GM18870 (cell line): ENCODE data around the gene C1orf105.

ENCODE experiments used
- ATAC-seq: cut with Tn5 transposase; IDR thresholded peaks from one replicate; pipeline ENCODE4 v1.9.1; 2021; ENCODE audit warnings: moderate library complexity; ENCODE audit not compliant: unreplicated experiment

Gene C1orf105

GRCh38 chr1:172455451-172455850 is 35.0 kb downstream of the C1orf105 start:
- no peak for ATAC-seq

- ATAC-seq = no peak
These were observed 35.9 kb downstream of the C1orf105 start for GRCh38 chr1:172456344-172456769.

- ATAC-seq = no peak
These were observed 37.1 kb downstream of the C1orf105 start for GRCh38 chr1:172457479-172458130.

- no peak for ATAC-seq
These were observed 39.7 kb downstream of the C1orf105 start for GRCh38 chr1:172460177-172460576.

GRCh38 chr1:172460887-172461315 is 40.4 kb downstream of the C1orf105 start:
- ATAC-seq = no peak

- no peak for ATAC-seq
These were observed 45.1 kb downstream of the C1orf105 start for GRCh38 chr1:172465617-172466016.

- no peak for ATAC-seq
These were observed 46.4 kb downstream of the C1orf105 start for GRCh38 chr1:172466795-172467407.

- ATAC-seq = no peak
These were observed 47.0 kb downstream of the C1orf105 start for GRCh38 chr1:172467446-172467845.

- no peak for ATAC-seq
These were observed 47.8 kb downstream of the C1orf105 start for GRCh38 chr1:172468296-172468695.

- no peak for ATAC-seq
These were observed 49.2 kb downstream of the C1orf105 start for GRCh38 chr1:172469717-172470116.

GRCh38 chr1:172470149-172470548 is 49.7 kb downstream of the C1orf105 start:
- ATAC-seq = no peak

GRCh38 chr1:172471666-172472065 is 51.2 kb downstream of the C1orf105 start:
- no peak for ATAC-seq

GRCh38 chr1:172472495-172472894 is 52.0 kb downstream of the C1orf105 start:
- no peak for ATAC-seq

GRCh38 chr1:172473302-172473701 is 52.8 kb downstream of the C1orf105 start:
- no peak for ATAC-seq

- ATAC-seq = no peak
These were observed 53.4 kb downstream of the C1orf105 start for GRCh38 chr1:172473842-172474241.

- ATAC-seq = no peak
These were observed 55.8 kb downstream of the C1orf105 start for GRCh38 chr1:172476218-172476811.

- no peak for ATAC-seq
These were observed 56.7 kb downstream of the C1orf105 start for GRCh38 chr1:172477216-172477615.

GRCh38 chr1:172477741-172478140 is 57.3 kb downstream of the C1orf105 start:
- no peak for ATAC-seq

- no peak for ATAC-seq
These were observed 58.0 kb downstream of the C1orf105 start for GRCh38 chr1:172478485-172478884.

GRCh38 chr1:172480431-172480830 is 59.9 kb downstream of the C1orf105 start:
- no peak for ATAC-seq

- no peak for ATAC-seq
These were observed 61.6 kb downstream of the C1orf105 start for GRCh38 chr1:172482044-172482443.

- ATAC-seq = no peak
These were observed 63.0 kb downstream of the C1orf105 start for GRCh38 chr1:172483448-172483847.
